Gastrocnemius medialis (tissue), 4 donors: ENCODE measurements around the gene GAPVD1. TPM values are rescaled to one million over a fixed set of nuclear protein-coding genes. Genes with fewer than 3 reads are reported as not detected.

Experiments used
- ATAC-seq, 2 donors: fragments of 150-250 bp; one replicate each; pipeline ENCODE4 v1.9.1; 2016
- DNase-seq, 2 donors: peaks; one replicate each; pipeline ENCODE4 v3.0.0-alpha.2; 2019
- H3K27ac ChIP-seq, 4 donors: fragments of 200-600 bp; sonication (generic); 1 replicate in 1 of 4; 2 replicates in 3 of 4; pipeline ENCODE4 v1.5.1; 2016 to 2018; ENCODE audit warnings: mild to moderate bottlenecking in 2 of 4, moderate library complexity in 1 of 4
- H3K27me3 ChIP-seq, 3 donors: fragments of 200-600 bp; sonication (generic) in 2 of 3; 1 replicate in 1 of 3; 2 replicates in 2 of 3; pipeline versions ENCODE4 v1.5.1 to v1.6.0; 2016 to 2019; ENCODE audit warnings: mild to moderate bottlenecking in 1 of 3, moderate library complexity in 1 of 3
- H3K36me3 ChIP-seq, 2 donors: fragments of 200-600 bp; sonication (generic) in 1 of 2; one replicate each; pipeline ENCODE4 v1.5.1; 2017 to 2018
- H3K4me1 ChIP-seq, 2 donors: fragments of 200-600 bp; sonication (generic) in 1 of 2; one replicate each; pipeline ENCODE4 v1.5.1; 2016 to 2017; ENCODE audit warnings: mild to moderate bottlenecking in 2 of 2
- H3K4me3 ChIP-seq, 4 donors: fragments of 200-600 bp; sonication (generic) in 3 of 4; 1 replicate in 1 of 4; 2 replicates in 3 of 4; pipeline ENCODE4 v1.5.1; 2016 to 2019; ENCODE audit warnings: mild to moderate bottlenecking in 2 of 4
- H3K9me3 ChIP-seq, 3 donors: fragments of 200-600 bp; sonication (generic) in 2 of 3; 1 replicate in 1 of 3; 2 replicates in 2 of 3; pipeline ENCODE4 v1.5.1; 2016 to 2019
- CTCF ChIP-seq, 5 experiments: fragments of 450-650 bp in 3 of 5; fragments of 200-600 bp in 2 of 5; sonication (generic) in 2 of 5; IDR thresholded peaks in 4 of 5; conservative IDR thresholded peaks in 1 of 5; 1 replicate in 4 of 5; 2 replicates in 1 of 5; pipeline ENCODE4 v1.5.1; 2016 to 2019; ENCODE audit warnings: antibody characterized with exemption in 5 of 5, mild to moderate bottlenecking in 3 of 5, moderate library complexity in 3 of 5
- POLR2A ChIP-seq, 2 donors: fragments of 450-650 bp; IDR thresholded peaks; one replicate each; pipeline ENCODE4 v1.6.1; 2017; ENCODE audit warnings: antibody characterized with exemption in 2 of 2, mild to moderate bottlenecking in 2 of 2, moderate library complexity in 2 of 2
- in situ Hi-C, 4 donors: fragments of 200-750 bp; cut with MboI; loops; one replicate each; pipeline versions ENCODE4 v1.15.0 to v1.8.0; 2017; ENCODE audit warnings: low sequenced_read_pairs in 4 of 4
- intact Hi-C: fragments of 100-400 bp; cut with DNase I; formaldehyde crosslinking; loops from one replicate; pipeline ENCODE4 v1.15.1; 2023; ENCODE audit warnings: low total_unique reads
- total RNA-seq, 4 donors: library from RNA; depleted of rRNA; stranded (reverse); fragments of >200 nt; gene quantifications; one replicate each; pipeline versions ENCODE4 v1.1.0 to v1.2.3, GENCODE V29; 2016

The GAPVD1 gene
- total RNA-seq, 4 donors from 2014 or later = 46.9 to 66.8 (median 53.6) TPM

GRCh38 chr9:125346080-125346732, 84.6 kb downstream of the GAPVD1 start:
- intact Hi-C loops (no loop called here), in situ Hi-C loops (no loop called here)
- no peak for ATAC-seq
- Histone ChIP-seq H3K9me3 (no peaks in the 10 kb centered on the region), H3K27me3 (no peaks in the 10 kb centered on the region), H3K36me3 (peaks cover 3 to 75% of the 10 kb centered on the region in 2 donors), H3K4me1 (no peaks in the 10 kb centered on the region), H3K27ac (no peak overlapping the region), H3K4me3 (no peak overlapping the region)
- no peak for TF ChIP-seq POLR2A (IDR thresholded peaks at IDR 0.05)
- TF ChIP-seq CTCF (IDR thresholded peaks at IDR 0.05 in 4 of 5, conservative IDR thresholded peaks at IDR 0.05 in 1 of 5) = no peak
- DNase-seq = no peak

- intact Hi-C loops = no loop called here
- in situ Hi-C loops = loop anchor here in 1 of 4 donors (25.0 kb wide), 1 partner anchor 593 kb away; the partner anchor contains the start of gene NR6A1
- no peak for ATAC-seq
- H3K27me3 ChIP-seq = no peaks in the 10 kb centered on the region
- H3K27ac ChIP-seq = no peak overlapping the region
- H3K4me1 ChIP-seq = no peaks in the 10 kb centered on the region
- no peak overlapping the region for H3K4me3 ChIP-seq
- no peak for DNase-seq
- H3K36me3 ChIP-seq = peaks cover 7 to 97% of the 10 kb centered on the region in 2 donors
- no peaks in the 10 kb centered on the region for H3K9me3 ChIP-seq
- TF ChIP-seq POLR2A (IDR thresholded peaks at IDR 0.05) (no peak), CTCF (IDR thresholded peaks at IDR 0.05 in 4 of 5, conservative IDR thresholded peaks at IDR 0.05 in 1 of 5) (no peak)
Measured at GRCh38 chr9:125355601-125356000, 94.0 kb downstream of the GAPVD1 start.

- no peak overlapping the region for H3K27ac ChIP-seq
- ATAC-seq (no peak), DNase-seq (no peak)
- intact Hi-C loops (no loop called here), in situ Hi-C loops (loop anchor here in 1 of 4 donors (25.0 kb wide), 1 partner anchor 594 kb away; the partner anchor contains the start of gene NR6A1)
- TF ChIP-seq POLR2A (IDR thresholded peaks at IDR 0.05) (no peak), CTCF (IDR thresholded peaks at IDR 0.05 in 4 of 5, conservative IDR thresholded peaks at IDR 0.05 in 1 of 5) (no peak)
- no peak overlapping the region for H3K4me3 ChIP-seq
- H3K27me3 ChIP-seq = no peaks in the 10 kb centered on the region
- no peaks in the 10 kb centered on the region for H3K4me1 ChIP-seq
- H3K36me3 ChIP-seq = peaks cover 6 to 97% of the 10 kb centered on the region in 2 donors
- H3K9me3 ChIP-seq = no peaks in the 10 kb centered on the region
Measured at GRCh38 chr9:125356032-125356431, 94.4 kb downstream of the GAPVD1 start.

- Histone ChIP-seq H3K4me1 (no peaks in the 10 kb centered on the region), H3K9me3 (no peaks in the 10 kb centered on the region), H3K4me3 (no peak overlapping the region), H3K36me3 (peaks cover 10 to 96% of the 10 kb centered on the region in 2 donors), H3K27ac (no peak overlapping the region), H3K27me3 (no peaks in the 10 kb centered on the region)
- intact Hi-C loops = no loop called here
- DNase-seq = no peak
- no peak for ATAC-seq
- in situ Hi-C loops = loop anchor here in 1 of 4 donors (25.0 kb wide), 1 partner anchor 597 kb away; the partner anchor contains the start of gene NR6A1
- TF ChIP-seq CTCF (IDR thresholded peaks at IDR 0.05 in 4 of 5, conservative IDR thresholded peaks at IDR 0.05 in 1 of 5) (no peak), POLR2A (IDR thresholded peaks at IDR 0.05) (no peak)
Measured at GRCh38 chr9:125359011-125359410, 97.4 kb downstream of the GAPVD1 start.
